ENCODE results near the gene ST6GALNAC5. TPM values are rescaled to one million over a fixed set of nuclear protein-coding genes. Genes with fewer than 3 reads are reported as not detected.

The ST6GALNAC5 gene
- total RNA-seq, 1 experiment from 2014 or later = not detected

GRCh38 chr1:77044133-77044849, 177.0 kb downstream of the ST6GALNAC5 start:
- H3K4me1 ChIP-seq (ENCODE audit: control insufficient read depth, insufficient read depth, low read length) = no peaks in the 10 kb centered on the region
- no peaks in the 10 kb centered on the region for H3K36me3 ChIP-seq (ENCODE audit: control insufficient read depth, insufficient read depth, low read length)
- ATAC-seq = no peak
- DNase-seq (ENCODE audit: low read depth, low spot score) = no peak
- H3K9me3 ChIP-seq (ENCODE audit: control insufficient read depth, insufficient read depth, low read depth, low read length) = no peaks in the 10 kb centered on the region
- intact Hi-C loops (cut with micrococcal nuclease; ENCODE audit: unreplicated experiment) = no loop called here
- peaks cover 2% of the 10 kb centered on the region; the same call in 1 of the 2 replicates for H3K27me3 ChIP-seq (ENCODE audit: control insufficient read depth, insufficient read depth, low read length)
- ChIA-PET CTCF (no interaction called here), POLR2A (no interaction called here)
- BruUV-seq (replicated peaks) = no TSS peak
- TF ChIP-seq SIN3A (IDR thresholded peaks at IDR 0.05; ENCODE audit: borderline replicate concordance, insufficient read depth, low read depth, low read length) (no peak), REST (IDR thresholded peaks at IDR 0.05; ENCODE audit: insufficient read depth in 1 of 2, low read depth in 2 of 2, low read length in 1 of 2) (no peak)
- no peak overlapping the region for H3K4me3 ChIP-seq (ENCODE audit: low read depth in 2 of 2, low read length in 2 of 2)
- in situ Hi-C loops (cut with HindIII; ENCODE audit: low pct_unique_long_range_greater_than_20kb, low sequenced_read_pairs) = no loop called here
- no peak overlapping the region for H3K27ac ChIP-seq (ENCODE audit: low read length)

- DNase-seq (ENCODE audit: low read depth, low spot score) = no peak
- BruUV-seq (replicated peaks) = no TSS peak
- intact Hi-C loops (cut with micrococcal nuclease; ENCODE audit: unreplicated experiment) = no loop called here
- no peaks in the 10 kb centered on the region for H3K9me3 ChIP-seq (ENCODE audit: control insufficient read depth, insufficient read depth, low read depth, low read length)
- TF ChIP-seq CTCF (IDR thresholded peaks at IDR 0.05) = no peak
- no peak for TF ChIP-seq REST (IDR thresholded peaks at IDR 0.05; ENCODE audit: insufficient read depth in 1 of 2, low read depth in 2 of 2, low read length in 1 of 2)
- no peak for TF ChIP-seq POLR2AphosphoS5 (IDR thresholded peaks at IDR 0.05; ENCODE audit: low read depth, low read length)
- no peak for TF ChIP-seq SIN3A (IDR thresholded peaks at IDR 0.05; ENCODE audit: borderline replicate concordance, insufficient read depth, low read depth, low read length)
- TF ChIP-seq TCF7L2 (IDR thresholded peaks at IDR 0.05; ENCODE audit: low read depth, low read length) = no peak
- H3K4me1 ChIP-seq (ENCODE audit: control insufficient read depth, insufficient read depth, low read length) = no peaks in the 10 kb centered on the region
- POLR2A ChIA-PET = no interaction called here
- peaks cover 2% of the 10 kb centered on the region; the same call in 1 of the 2 replicates for H3K27me3 ChIP-seq (ENCODE audit: control insufficient read depth, insufficient read depth, low read length)
- H3K27ac ChIP-seq (ENCODE audit: low read length) = no peak overlapping the region
- H3K4me3 ChIP-seq (ENCODE audit: low read depth in 2 of 2, low read length in 2 of 2) = no peak overlapping the region
- no peak for ATAC-seq
- H3K36me3 ChIP-seq (ENCODE audit: control insufficient read depth, insufficient read depth, low read length) = no peaks in the 10 kb centered on the region
- in situ Hi-C loops (cut with HindIII; ENCODE audit: low pct_unique_long_range_greater_than_20kb, low sequenced_read_pairs) = no loop called here
- CTCF ChIA-PET = no interaction called here
Observed at GRCh38 chr1:77047575-77047974, 180.3 kb downstream of the ST6GALNAC5 start.

Data from Panc1 (cell line).